IPS DF 6.9 (cell line): ENCODE measurements around the gene METTL27.
"Not testable (repeated sequence)": the region's sequence is repeated elsewhere in the genome, so short reads cannot be mapped to it uniquely, and the experiment has no call there.

Experiments
- DNase-seq: peaks from one replicate; pipeline ENCODE4 v3.0.0-alpha.2; 2013; ENCODE audit warnings: low read depth, low spot score
- H3K27ac ChIP-seq: one replicate; pipeline ENCODE4 v1.5.1; 2013; ENCODE audit warnings: low read length, control low read depth
- H3K27me3 ChIP-seq: 2 replicates; pipeline ENCODE4 v1.6.1; 2013; ENCODE audit warnings: mild to moderate bottlenecking, low read length; ENCODE audit not compliant: control insufficient read depth, insufficient read depth
- H3K36me3 ChIP-seq: 2 replicates; pipeline ENCODE4 v1.6.1; 2013; ENCODE audit warnings: low read length; ENCODE audit not compliant: control insufficient read depth, insufficient read depth
- H3K4me1 ChIP-seq: 2 replicates; pipeline ENCODE4 v1.6.1; 2013; ENCODE audit warnings: low read length; ENCODE audit not compliant: control insufficient read depth, insufficient read depth
- H3K4me3 ChIP-seq: 2 replicates; pipeline ENCODE4 v1.5.1; 2013; ENCODE audit warnings: mild to moderate bottlenecking, low read length
- H3K9me3 ChIP-seq: 2 replicates; pipeline ENCODE4 v1.6.1; 2013; ENCODE audit warnings: low read length, inconsistent platforms; ENCODE audit not compliant: control insufficient read depth, insufficient read depth
- WGBS: extraction: QIAGEN DNeasy Blood & Tissue Kit; methylation state at CpG from one replicate; pipeline ENCODE4 v1.1.7; 2013; ENCODE audit warnings: mixed read lengths, missing lambda C conversion rate; ENCODE audit not compliant: insufficient read length, insufficient coverage; 5-methylcytosine and 5-hydroxymethylcytosine counted together

The METTL27 gene

GRCh38 chr7:73847941-73848723, 5.8 kb upstream of the METTL27 start:
- no peaks in the 10 kb centered on the region for H3K4me1 ChIP-seq
- H3K36me3 ChIP-seq = no peaks in the 10 kb centered on the region
- no peaks in the 10 kb centered on the region for H3K9me3 ChIP-seq
- no CpG with 5 or more reads among the region's 10 CpGs for WGBS
- H3K27ac ChIP-seq = no peak overlapping the region
- no peak for DNase-seq
- no peak overlapping the region for H3K4me3 ChIP-seq
- no peaks in the 10 kb centered on the region for H3K27me3 ChIP-seq

- not testable (repeated sequence) for H3K4me3 ChIP-seq, H3K9me3 ChIP-seq, H3K27me3 ChIP-seq, DNase-seq, H3K27ac ChIP-seq, H3K36me3 ChIP-seq, H3K4me1 ChIP-seq
- WGBS = no CpG with 5 or more reads among the region's 12 CpGs
Measured at GRCh38 chr7:73845701-73846195, 3.4 kb upstream of the METTL27 start.

GRCh38 chr7:73844848-73845460, 2.6 kb upstream of the METTL27 start:
- no peaks in the 10 kb centered on the region for H3K27me3 ChIP-seq
- H3K27ac ChIP-seq = no peak overlapping the region
- no CpG with 5 or more reads among the region's 13 CpGs for WGBS
- no peak for DNase-seq
- H3K9me3 ChIP-seq = no peaks in the 10 kb centered on the region
- peaks cover 3% of the 10 kb centered on the region for H3K4me1 ChIP-seq
- no peaks in the 10 kb centered on the region for H3K36me3 ChIP-seq
- H3K4me3 ChIP-seq = no peak overlapping the region

- Histone ChIP-seq H3K4me1 (peaks cover 6% of the 10 kb centered on the region), H3K27me3 (no peaks in the 10 kb centered on the region), H3K36me3 (no peaks in the 10 kb centered on the region), H3K27ac (no peak overlapping the region), H3K4me3 (no peak overlapping the region), H3K9me3 (no peaks in the 10 kb centered on the region)
- no CpG with 5 or more reads among the region's 9 CpGs for WGBS
- DNase-seq = no peak
Measured at GRCh38 chr7:73844131-73844547, 1.8 kb upstream of the METTL27 start.

GRCh38 chr7:73841689-73842066, 638 bp downstream of the METTL27 start:
- H3K27ac ChIP-seq = no peak overlapping the region
- H3K9me3 ChIP-seq = no peaks in the 10 kb centered on the region
- H3K27me3 ChIP-seq = no peaks in the 10 kb centered on the region
- H3K4me3 ChIP-seq = peak overlapping the region; percentile 70; the same call in 1 of the 2 replicates
- H3K4me1 ChIP-seq = peaks cover 7% of the 10 kb centered on the region
- H3K36me3 ChIP-seq = no peaks in the 10 kb centered on the region
- DNase-seq = no peak
- no CpG with 5 or more reads among the region's 15 CpGs for WGBS

GRCh38 chr7:73840715-73841379, 1.5 kb downstream of the METTL27 start:
- H3K4me1 ChIP-seq = peaks cover 7% of the 10 kb centered on the region
- no peak for DNase-seq
- H3K4me3 ChIP-seq = no peak overlapping the region
- H3K36me3 ChIP-seq = no peaks in the 10 kb centered on the region
- WGBS = no CpG with 5 or more reads among the region's 16 CpGs
- no peak overlapping the region for H3K27ac ChIP-seq
- no peaks in the 10 kb centered on the region for H3K9me3 ChIP-seq
- H3K27me3 ChIP-seq = no peaks in the 10 kb centered on the region

GRCh38 chr7:73839743-73840714, 2.3 kb downstream of the METTL27 start:
- WGBS = no CpG with 5 or more reads among the region's 22 CpGs
- H3K4me3 ChIP-seq = no peak overlapping the region
- H3K27me3 ChIP-seq = no peaks in the 10 kb centered on the region
- H3K4me1 ChIP-seq = peaks cover 7% of the 10 kb centered on the region
- no peaks in the 10 kb centered on the region for H3K36me3 ChIP-seq
- DNase-seq = no peak
- no peak overlapping the region for H3K27ac ChIP-seq
- H3K9me3 ChIP-seq = no peaks in the 10 kb centered on the region

GRCh38 chr7:73839290-73839689, 3.0 kb downstream of the METTL27 start:
- Histone ChIP-seq H3K4me3 (no peak overlapping the region), H3K36me3 (no peaks in the 10 kb centered on the region), H3K4me1 (peaks cover 7% of the 10 kb centered on the region), H3K9me3 (no peaks in the 10 kb centered on the region), H3K27me3 (no peaks in the 10 kb centered on the region), H3K27ac (no peak overlapping the region)
- WGBS = no CpG with 5 or more reads among the region's 7 CpGs
- DNase-seq = no peak

GRCh38 chr7:73838642-73839041, 3.7 kb downstream of the METTL27 start:
- WGBS = no CpG with 5 or more reads among the region's 6 CpGs
- DNase-seq = no peak

GRCh38 chr7:73837167-73837566, 5.1 kb downstream of the METTL27 start:
- peaks cover 11% of the 10 kb centered on the region for H3K4me1 ChIP-seq

More at GRCh38 chr7:73838642-73839041, 3.7 kb downstream of the METTL27 start:
- H3K27me3 ChIP-seq = no peaks in the 10 kb centered on the region
- H3K27ac ChIP-seq = no peak overlapping the region
- no peaks in the 10 kb centered on the region for H3K36me3 ChIP-seq
- H3K4me3 ChIP-seq = no peak overlapping the region
- H3K9me3 ChIP-seq = no peaks in the 10 kb centered on the region
- H3K4me1 ChIP-seq = peaks cover 8% of the 10 kb centered on the region

More at GRCh38 chr7:73837167-73837566, 5.1 kb downstream of the METTL27 start:
- H3K27ac ChIP-seq, H3K27me3 ChIP-seq, H3K9me3 ChIP-seq, H3K4me3 ChIP-seq, DNase-seq, H3K36me3 ChIP-seq: not testable (repeated sequence)
